HG03558 (cell line): ENCODE measurements around the gene CBX8.

Experiments
- ATAC-seq: cut with Tn5 transposase; IDR thresholded peaks from one replicate; pipeline ENCODE4 v1.9.1; 2021; ENCODE audit warnings: moderate number of reproducible peaks; ENCODE audit not compliant: unreplicated experiment; ENCODE audit errors: extremely low read depth

Gene CBX8

GRCh38 chr17:79821331-79822095 lies 24.6 kb upstream of the CBX8 start:
- ATAC-seq = no peak

DNA sequence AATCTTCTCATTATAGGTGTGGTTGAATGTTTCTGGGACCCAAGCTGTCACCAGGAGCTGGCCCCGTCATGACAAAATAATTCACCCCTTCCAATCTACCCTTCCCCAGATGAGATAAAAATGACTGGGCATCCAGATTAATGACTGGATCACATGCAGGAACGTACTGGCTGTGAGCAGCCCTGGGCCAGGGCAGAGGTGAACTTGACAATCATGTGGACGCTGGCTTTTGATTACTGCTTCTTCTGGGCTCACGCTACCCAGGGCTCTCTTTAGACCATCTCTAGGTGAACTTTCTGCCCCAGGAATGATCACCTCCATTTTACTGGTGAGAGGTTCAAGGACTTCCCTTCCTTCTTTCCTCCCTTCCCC lies 24.1 kb upstream of the CBX8 start:
- ATAC-seq = no peak

DNA sequence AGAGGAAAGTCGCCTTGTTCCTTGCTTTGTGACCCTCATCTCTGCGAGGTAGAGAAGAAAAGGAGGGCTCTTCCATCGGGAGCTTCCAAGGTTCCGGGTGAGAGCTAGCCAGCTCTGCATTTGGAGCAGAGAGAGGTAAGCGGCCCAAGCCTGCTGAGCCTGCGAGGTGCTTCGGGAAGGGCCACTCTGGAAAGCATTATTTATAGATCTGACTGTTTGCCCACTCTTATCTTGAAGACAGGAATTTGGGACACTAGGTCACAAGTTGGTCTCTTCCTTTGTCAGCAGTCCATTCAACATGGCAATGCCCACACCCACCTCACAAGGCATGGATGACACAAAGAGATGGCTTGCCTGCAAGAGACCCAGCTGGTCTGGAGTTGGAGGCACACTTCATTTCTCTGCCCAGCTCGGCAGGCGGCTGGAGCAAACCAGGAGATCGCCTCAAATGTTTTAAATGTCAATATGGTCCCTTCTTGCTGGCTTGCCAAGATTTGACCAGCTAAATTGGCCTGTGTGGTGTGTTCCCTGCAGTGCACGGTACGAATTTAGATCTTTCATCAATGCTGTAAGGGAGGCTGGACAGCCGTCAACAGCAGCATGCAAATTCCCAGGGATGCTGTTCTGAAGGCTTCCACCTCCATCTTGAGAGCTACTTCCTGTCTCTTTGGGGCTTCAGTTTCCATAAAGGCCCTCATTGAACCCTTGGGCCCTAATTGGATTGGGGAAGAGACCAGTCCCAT lies 22.8 kb upstream of the CBX8 start:
- no peak for ATAC-seq

DNA sequence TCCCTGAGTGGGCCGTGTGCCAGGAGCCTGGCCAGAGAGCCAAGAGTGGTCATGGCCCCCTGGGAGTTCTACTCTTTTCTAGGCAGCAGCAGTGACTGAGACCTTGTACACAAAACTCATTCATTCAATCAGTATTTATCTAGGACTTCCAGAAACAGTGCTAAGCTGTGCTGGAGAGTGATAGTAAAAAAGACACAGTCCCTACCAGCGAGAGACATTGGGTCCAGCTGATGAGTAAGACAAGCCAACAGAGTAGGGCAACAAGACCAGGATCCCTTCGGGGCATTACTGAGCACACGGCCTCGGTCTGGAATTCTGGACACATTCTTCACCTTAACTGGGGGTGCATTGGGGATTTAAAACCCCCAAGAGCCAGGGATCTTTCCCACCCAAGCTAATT lies 22.2 kb upstream of the CBX8 start:
- no peak for ATAC-seq

DNA sequence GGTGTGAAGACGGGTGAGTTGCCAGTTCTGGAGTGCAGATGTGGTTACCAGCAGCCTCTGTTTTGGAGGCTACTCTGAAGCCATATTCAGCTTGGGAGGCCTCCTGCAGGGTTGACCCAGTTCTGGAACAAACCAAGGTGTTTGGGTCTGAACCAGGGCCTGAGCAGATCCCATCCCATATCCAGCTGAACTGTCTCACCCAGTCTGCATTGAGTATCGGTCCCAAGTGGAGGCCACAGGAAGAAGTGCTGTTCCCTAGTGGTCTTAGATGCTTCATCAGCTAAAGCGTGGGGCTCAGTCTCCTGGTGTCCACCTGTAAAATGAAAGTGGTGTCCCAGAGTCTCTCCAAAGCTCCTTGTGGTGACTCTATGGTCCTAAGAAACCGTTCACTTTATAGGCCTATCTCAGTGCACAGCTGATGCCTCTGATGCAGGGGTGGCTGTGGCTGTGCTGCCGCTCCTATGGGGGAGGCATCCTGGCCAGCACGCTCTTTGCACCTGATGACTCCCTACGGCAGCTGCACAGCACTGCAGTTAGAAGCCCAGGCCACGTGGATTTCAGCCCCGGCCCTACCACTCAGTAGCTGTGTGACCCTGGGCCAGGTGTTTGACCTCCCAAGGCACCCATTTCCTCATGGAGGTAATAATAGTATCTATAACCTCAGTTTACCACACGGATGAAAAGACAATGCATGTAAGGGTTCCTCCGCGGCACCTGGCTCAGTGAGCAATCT lies 21.3 kb upstream of the CBX8 start:
- no peak for ATAC-seq

- ATAC-seq = no peak
These were observed 19.1 kb upstream of the CBX8 start for GRCh38 chr17:79815836-79816461.

GRCh38 chr17:79814974-79815835 lies 18.3 kb upstream of the CBX8 start:
- no peak for ATAC-seq

DNA sequence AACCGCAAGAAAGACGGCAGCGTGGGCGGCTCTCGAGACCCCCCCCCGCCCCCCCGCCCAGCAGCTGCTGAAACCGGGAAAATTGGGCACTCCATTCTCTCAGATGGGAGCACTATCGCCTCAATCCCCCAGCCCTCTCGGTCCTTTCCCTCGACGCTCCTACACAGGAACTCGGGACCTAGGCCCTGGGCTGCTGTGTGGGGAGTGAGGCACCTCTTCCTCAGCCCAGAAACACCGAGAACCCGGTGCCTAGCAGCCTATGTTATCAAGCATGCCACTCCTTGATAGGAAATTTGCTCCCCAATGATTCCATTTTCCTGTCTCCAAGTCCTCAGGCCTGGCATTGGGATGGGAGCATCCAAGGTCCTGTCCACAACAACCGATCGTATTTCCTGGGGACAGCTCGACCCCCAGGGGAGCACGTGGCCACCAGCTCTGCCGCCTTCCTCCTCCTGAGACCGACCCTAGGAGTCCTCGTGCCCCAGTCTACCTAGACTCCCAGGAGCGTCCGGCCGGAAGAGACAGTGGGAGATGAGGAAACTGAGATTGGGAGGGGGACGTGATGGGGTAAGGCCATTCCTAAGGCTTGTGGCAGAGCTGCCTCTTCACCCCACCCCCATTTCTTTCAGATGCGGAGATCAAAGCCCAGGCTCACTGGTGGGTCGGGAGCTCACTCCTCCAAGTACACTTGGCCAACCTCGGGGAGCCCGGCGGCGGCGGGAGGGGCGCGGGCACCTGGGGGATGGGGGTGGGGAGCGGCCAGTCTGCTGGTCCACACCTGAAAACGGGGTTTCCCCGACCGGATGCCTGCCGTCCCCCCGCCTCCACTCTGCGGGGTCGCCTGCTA lies 17.5 kb upstream of the CBX8 start:
- ATAC-seq = no peak

- no peak for ATAC-seq
These were observed 16.6 kb upstream of the CBX8 start for GRCh38 chr17:79813297-79814126.

DNA sequence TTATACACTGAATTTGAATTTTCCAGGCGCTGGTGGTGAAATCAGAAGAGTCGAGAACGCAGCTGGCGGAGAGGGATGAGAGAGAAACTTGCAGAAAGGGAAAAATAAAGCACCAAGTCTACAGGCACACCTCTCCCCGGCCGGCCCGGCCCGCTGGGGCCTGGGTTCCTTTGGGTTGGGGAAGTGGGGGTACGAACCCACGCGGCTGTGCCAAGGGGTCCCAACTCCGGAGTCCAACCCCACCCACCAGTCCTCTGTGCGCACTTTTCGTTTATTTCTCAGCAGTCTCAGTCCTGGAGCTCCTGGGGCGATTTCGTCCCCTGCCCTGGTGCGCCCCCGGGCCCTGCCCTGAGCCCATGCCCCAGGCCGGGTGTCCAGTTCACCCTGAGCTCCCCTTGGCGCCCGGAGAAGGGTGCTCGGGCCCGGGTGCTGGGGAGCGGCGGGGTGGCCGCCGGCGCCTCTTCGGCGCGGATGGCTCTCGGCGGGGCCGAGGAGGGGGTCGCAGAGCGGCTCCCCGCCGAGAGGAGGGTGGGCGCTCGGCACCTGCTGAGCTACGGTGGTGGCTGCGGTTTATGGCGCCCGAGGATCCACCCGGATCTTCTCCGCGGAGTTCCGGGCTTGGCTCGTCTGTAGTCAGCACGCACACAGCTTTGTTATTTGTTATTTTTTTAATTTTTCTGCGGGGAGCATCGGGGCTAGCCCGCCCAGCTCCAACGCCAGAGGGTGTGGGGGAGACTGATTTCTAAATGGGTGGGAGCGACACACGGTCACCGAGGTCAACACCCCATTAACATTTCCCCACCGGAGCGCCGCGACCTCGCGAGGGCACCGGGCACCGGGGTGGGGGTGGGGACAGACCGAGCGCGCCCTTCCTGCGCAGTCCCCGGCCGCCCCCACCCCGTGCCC lies 15.7 kb upstream of the CBX8 start:
- no peak for ATAC-seq

DNA sequence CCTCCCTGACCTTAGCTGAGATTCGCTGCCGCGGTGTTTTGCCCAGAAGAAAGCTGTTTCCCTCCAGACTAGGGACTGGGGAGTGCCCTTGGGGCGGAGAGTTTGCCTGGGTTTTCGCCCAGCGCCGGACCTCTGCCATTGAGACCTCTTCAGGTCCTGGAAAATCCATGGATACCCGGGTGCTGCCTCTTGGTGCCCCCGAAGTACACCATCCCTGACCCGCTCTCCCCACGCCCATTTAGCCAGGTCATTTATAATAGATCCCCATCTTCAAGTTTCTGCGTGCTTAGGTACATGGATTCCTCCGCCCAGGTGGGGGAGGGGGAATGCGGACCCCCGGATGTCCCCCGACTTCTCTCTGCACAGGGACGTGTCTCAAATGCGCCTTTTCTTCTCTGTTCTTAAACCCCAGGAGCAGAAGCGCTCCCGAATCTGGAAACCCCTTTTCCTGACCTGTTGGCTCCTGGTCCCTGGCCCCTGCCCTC lies 15.0 kb upstream of the CBX8 start:
- ATAC-seq = no peak

- ATAC-seq = no peak
These were observed 14.4 kb upstream of the CBX8 start for GRCh38 chr17:79811011-79811867.

DNA sequence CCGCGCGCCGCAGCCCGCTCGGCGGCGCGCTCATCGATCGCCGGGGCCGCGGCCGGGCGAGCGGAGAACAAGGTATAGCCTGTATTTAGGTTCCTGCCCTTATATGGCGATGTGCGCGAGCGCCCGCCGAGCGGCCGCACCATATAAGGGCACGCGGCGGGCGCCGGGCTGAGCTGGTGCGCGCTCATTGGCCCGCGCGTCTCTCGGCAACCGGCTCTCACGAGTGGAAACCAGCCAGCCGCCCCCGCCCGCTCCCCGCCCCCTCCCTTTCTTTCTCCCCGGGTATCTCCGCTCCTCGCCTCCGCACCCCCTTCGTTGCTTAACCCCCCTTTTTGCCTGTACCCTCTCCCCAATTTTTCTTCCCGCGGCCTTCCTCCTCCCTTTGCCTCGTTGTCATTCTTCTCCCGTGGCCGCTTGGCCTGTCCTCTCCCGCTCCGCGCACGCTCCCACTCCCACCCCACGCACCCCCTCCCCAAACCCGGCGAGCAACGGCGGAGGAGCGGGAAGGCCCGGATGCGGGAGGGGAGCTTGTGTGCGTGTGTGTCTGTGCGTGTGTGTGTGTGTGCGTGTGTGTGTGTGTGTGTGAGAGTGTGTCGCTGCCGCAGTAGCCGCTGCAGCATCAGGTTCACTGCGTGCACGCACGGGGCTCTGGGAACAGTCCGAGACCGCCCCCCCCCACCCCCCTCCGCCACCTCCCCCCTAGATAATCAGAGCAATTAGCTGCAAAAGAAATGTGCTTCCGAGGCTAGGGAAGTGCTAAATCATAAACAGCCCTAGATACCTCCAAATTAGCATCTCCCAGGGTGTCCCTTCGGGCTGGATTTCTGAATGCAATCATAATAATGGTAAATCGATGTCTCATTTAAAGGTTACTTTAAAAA lies 13.5 kb upstream of the CBX8 start:
- no peak for ATAC-seq

DNA sequence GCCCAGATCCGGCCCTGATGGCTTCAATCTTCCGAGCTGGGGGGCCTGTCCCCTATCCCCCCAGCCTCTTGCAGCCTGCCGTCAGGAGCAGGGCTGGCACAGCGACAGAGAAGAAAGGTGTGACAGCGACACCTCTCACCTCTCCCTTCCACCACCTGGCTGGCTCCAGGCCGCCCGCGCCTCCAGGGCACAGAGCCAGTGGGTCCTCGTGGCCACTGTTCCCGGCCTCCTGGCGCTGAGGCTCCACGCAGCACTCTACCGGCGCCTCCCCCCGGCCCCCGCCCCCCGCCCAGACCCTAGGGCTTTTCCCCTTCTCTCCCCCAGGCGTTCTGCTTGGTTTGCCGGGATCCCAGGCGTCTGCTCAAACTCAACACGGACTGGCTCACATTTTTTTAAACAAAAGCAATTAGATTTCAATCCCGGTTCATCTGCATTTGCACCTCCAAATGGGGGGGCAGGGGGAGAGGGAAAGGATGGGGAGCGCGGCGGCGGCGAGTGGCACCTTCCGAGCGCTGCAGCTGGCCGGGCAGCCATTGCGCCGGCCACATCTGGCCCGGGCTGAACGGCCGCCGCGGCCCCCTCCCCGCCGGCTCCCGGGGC lies 12.8 kb upstream of the CBX8 start:
- ATAC-seq = no peak
